Measurements from ENCODE around the gene BRD3OS. TPM values are rescaled to one million over a fixed set of nuclear protein-coding genes. Genes with fewer than 3 reads are reported as not detected.

The BRD3OS gene
- total and polyA plus RNA-seq, 2 of the 4 experiments (the other 2 are of a cell fraction) = 15.8 to 20.7 TPM

DNA sequence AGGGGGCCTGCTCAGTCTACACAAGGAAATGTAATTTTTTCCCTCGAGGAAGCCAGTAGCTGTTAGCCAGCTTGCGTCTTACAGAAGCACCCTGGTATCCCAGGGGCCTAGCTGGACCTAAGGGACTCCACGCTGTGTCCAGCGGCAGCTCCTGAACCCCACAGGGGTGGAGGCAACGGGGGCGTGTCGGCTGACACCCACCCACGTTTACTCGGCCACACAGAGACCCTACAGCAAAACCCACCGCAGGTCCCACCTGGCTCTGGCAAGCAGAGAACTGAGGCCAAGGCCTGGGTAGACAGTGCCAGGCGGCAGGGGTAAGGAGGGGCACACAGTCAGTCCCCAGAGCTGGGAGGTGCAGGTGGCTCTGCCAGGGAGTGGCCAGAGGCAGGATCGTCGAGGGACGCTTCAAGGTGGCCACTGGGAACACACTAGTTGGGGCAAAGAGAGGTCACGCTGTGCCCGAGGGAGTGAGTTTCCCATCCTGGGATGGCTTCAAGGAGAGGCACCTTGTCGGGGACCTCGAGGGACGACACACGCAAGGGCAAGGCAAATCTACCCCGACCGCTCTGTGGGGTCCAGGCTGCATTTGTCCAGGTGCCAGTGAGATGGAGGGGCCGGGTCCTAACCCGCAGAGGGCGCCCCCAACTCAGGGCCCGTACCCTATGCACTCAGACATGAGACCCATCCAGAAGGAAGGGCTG is 20.7 kb downstream of the BRD3OS start:
- Histone ChIP-seq H3K56ac (ENCODE audit: extremely low read depth, insufficient read depth, low read length) (no peak overlapping the region), H3K14ac (replicated peaks; ENCODE audit: low read depth, low read length) (no peak overlapping the region), H2BK20ac (ENCODE audit: low read depth, low read length) (no peak overlapping the region), H2AK5ac (ENCODE audit: low read depth, low read length) (no peak overlapping the region), H3K9me3 (ENCODE audit: control insufficient read depth, insufficient read depth, low read length) (no peaks in the 10 kb centered on the region), H2AFZ (replicated peaks; ENCODE audit: low read length, poor library complexity) (no peak overlapping the region), H4K20me1 (ENCODE audit: insufficient read depth, low read length) (peaks cover 3% of the 10 kb centered on the region), H3K79me1 (ENCODE audit: low read depth in 1 of 2, low read length in 2 of 2) (peaks cover 7 to 16% of the 10 kb centered on the region in 2 experiments; a peak in 3 of 4 replicates), H4K8ac (ENCODE audit: low read depth in 2 of 2, low read length in 2 of 2) (no peak overlapping the region), H3K4me3 (ENCODE audit: insufficient read depth, low read depth, low read length) (no peak overlapping the region), H3K4ac (ENCODE audit: low read depth, low read length) (no peak overlapping the region), H3K9me1 (ENCODE audit: insufficient read depth, low read length) (no peaks in the 10 kb centered on the region), H3K36me3 (ENCODE audit: control insufficient read depth, insufficient read depth, low read length) (peaks cover 71% of the 10 kb centered on the region), H3K27ac (ENCODE audit: insufficient read depth, low read length) (no peak overlapping the region), H2BK15ac (ENCODE audit: low read depth, low read length) (no peak overlapping the region), H4K5ac (ENCODE audit: low read depth, low read length) (no peak overlapping the region), H2BK120ac (ENCODE audit: low read depth, low read length) (no peak overlapping the region), H3K27me3 (ENCODE audit: control insufficient read depth, insufficient read depth, low read length) (no peaks in the 10 kb centered on the region), H2AK9ac (replicated peaks; ENCODE audit: low read depth, low read length, poor library complexity) (peak overlapping the region; percentile 55), H3K4me2 (ENCODE audit: low read depth, low read length) (no peak overlapping the region), H3K23ac (ENCODE audit: low read depth, low read length) (no peak overlapping the region), H3K18ac (ENCODE audit: low read depth, low read length) (no peak overlapping the region), H3K9ac (ENCODE audit: low read depth, low read length) (no peak overlapping the region), H3K4me1 (ENCODE audit: control insufficient read depth, insufficient read depth, low read length) (no peaks in the 10 kb centered on the region), H4K91ac (ENCODE audit: insufficient read depth, low read depth, low read length) (no peak overlapping the region), H2BK5ac (ENCODE audit: low read depth, low read length, poor library complexity, severe bottlenecking) (no peak overlapping the region)
- DNase-seq (no peak), ATAC-seq (ENCODE audit: low read depth) (no peak)
- CTCF ChIA-PET = no interaction called here
- in situ Hi-C loops (cut with MboI; ENCODE audit: low sequenced_read_pairs) (no loop called here), intact Hi-C loops (cut with micrococcal nuclease) (no loop called here), dilution Hi-C loops (cut with HindIII; ENCODE audit: low sequenced_read_pairs, unreplicated experiment) (no loop called here)
- no TSS peak for BruUV-seq (replicated peaks)
- no peak for TF ChIP-seq MAFK (IDR thresholded peaks at IDR 0.05; ENCODE audit: low read depth, low read length)
- WGBS, 2 experiments (ENCODE audit: extremely low coverage in 2 of 2, insufficient read length in 1 of 2) = 97% methylated on average over 11 of the region's 26 CpGs; no CpG with 5 or more reads in 1 of the 2 experiments
- POLR2A ChIA-PET (ENCODE audit: unreplicated experiment) = no interaction called here
